Myocyte (in vitro differentiated cells): Measurements from ENCODE around the gene CCDC92. TPM values are rescaled to one million over a fixed set of nuclear protein-coding genes. Genes with fewer than 3 reads are reported as not detected.

Source experiments
- DNase-seq: peaks from one replicate; pipeline ENCODE4 v3.0.0-alpha.2; 2012; ENCODE audit warnings: low read depth
- polyA plus RNA-seq: library from polyadenylated mRNA; unstranded; fragments of >200 nt; gene quantifications from one replicate; pipeline ENCODE4 v1.2.1, GENCODE V29; 2012; ENCODE audit warnings: missing spikeins
- total RNA-seq: library from RNA; depleted of rRNA; stranded (reverse); fragments of >200 nt; gene quantifications from 2 replicates; pipeline ENCODE4 v1.2.3, GENCODE V29; 2014

The CCDC92 gene
- 18.3 and 21.1 TPM in 2 replicates for total RNA-seq
- 55.5 TPM for polyA plus RNA-seq

- DNase-seq: peak; percentile 92
Measured at GRCh38 chr12:123972457-123973401, at the start of gene CCDC92, which contains the start of gene ZNF664. TSS of gene CCDC92 (minus strand) at chr12:123972831. CDS start at chr12:123944305, 28,526 bp downstream. TSS of gene ZNF664 (plus strand) at chr12:123973215. CDS start at chr12:124012145, 38,930 bp downstream.

GRCh38 chr12:124022161-124022560 lies 49.5 kb upstream of the CCDC92 start:
- no peak for DNase-seq

GRCh38 chr12:124021007-124021406 lies 48.4 kb upstream of the CCDC92 start:
- no peak for DNase-seq

GRCh38 chr12:124020514-124020949 lies 47.9 kb upstream of the CCDC92 start:
- DNase-seq: no peak

GRCh38 chr12:124019115-124019514 lies 46.5 kb upstream of the CCDC92 start:
- no peak for DNase-seq

- DNase-seq: no peak
Measured at GRCh38 chr12:124018539-124018938, 45.9 kb upstream of the CCDC92 start.

GRCh38 chr12:124017064-124017463 lies 44.4 kb upstream of the CCDC92 start:
- no peak for DNase-seq

GRCh38 chr12:124015494-124016461 lies 43.1 kb upstream of the CCDC92 start:
- no peak for DNase-seq

GRCh38 chr12:124013073-124013472 lies 40.4 kb upstream of the CCDC92 start:
- no peak for DNase-seq

- no peak for DNase-seq
Measured at GRCh38 chr12:124011435-124012115, 38.9 kb upstream of the CCDC92 start.

GRCh38 chr12:124010687-124011086 lies 38.1 kb upstream of the CCDC92 start:
- no peak for DNase-seq

GRCh38 chr12:124009781-124010180 lies 37.1 kb upstream of the CCDC92 start:
- DNase-seq: no peak

GRCh38 chr12:124008595-124008994 lies 36.0 kb upstream of the CCDC92 start:
- DNase-seq: no peak

- DNase-seq: no peak
Measured at GRCh38 chr12:124007826-124008570, 35.4 kb upstream of the CCDC92 start.

- no peak for DNase-seq
Measured at GRCh38 chr12:124006846-124007713, 34.4 kb upstream of the CCDC92 start.

- no peak for DNase-seq
Measured at GRCh38 chr12:124006085-124006845, 33.6 kb upstream of the CCDC92 start.

- no peak for DNase-seq
Measured at GRCh38 chr12:124004233-124004875, 31.7 kb upstream of the CCDC92 start.

GRCh38 chr12:124002654-124003053 lies 30.0 kb upstream of the CCDC92 start:
- no peak for DNase-seq
